HFFc6 (cell line): Measurements from ENCODE around the gene HCCS. TPM values are rescaled to one million over a fixed set of nuclear protein-coding genes. Genes with fewer than 3 reads are reported as not detected.

ENCODE experiments used
- DNase-seq: peaks from one replicate; pipeline ENCODE4 v3.0.0-alpha.2; 2018
- H3K27ac Mint-ChIP-seq: 2 replicates; pipeline ENCODE4 v1.8.0; 2020; ENCODE audit warnings: mild to moderate bottlenecking, mixed read lengths
- H3K27me3 Mint-ChIP-seq: 2 replicates; pipeline ENCODE4 v1.8.0; 2021; ENCODE audit warnings: mild to moderate bottlenecking, moderate library complexity, mixed read lengths; ENCODE audit not compliant: insufficient read depth
- H3K36me3 Mint-ChIP-seq: 2 replicates; pipeline ENCODE4 v1.8.0; 2021; ENCODE audit warnings: low read depth, mixed read lengths
- H3K4me1 Mint-ChIP-seq: 2 replicates; pipeline ENCODE4 v1.8.0; 2020; ENCODE audit warnings: low read depth, mixed read lengths
- H3K4me3 Mint-ChIP-seq: 2 replicates; pipeline ENCODE4 v1.8.0; 2020; ENCODE audit warnings: mild to moderate bottlenecking, moderate library complexity, mixed read lengths
- H3K9me3 Mint-ChIP-seq: 2 replicates; pipeline ENCODE4 v1.8.0; 2020; ENCODE audit warnings: mild to moderate bottlenecking, mixed read lengths
- total RNA-seq, 6 experiments: library from RNA; stranded (reverse); fragmentation: NEBNext Ultra II Directional; extraction: Animal tissue kit (Norgen Biotek cat#: 25700); gene quantifications; 2 replicates in 1 of 6; 3 replicates in 5 of 6; pipeline ENCODE4 v1.2.3, GENCODE V29; 2021
- TF ChIP-seq, protein P1 (sequence below): fragments of 200-600 bp; sonication (generic); IDR thresholded peaks from 2 replicates; pipeline ENCODE4 v1.5.0; 2021; ENCODE audit warnings: antibody characterized with exemption, mild to moderate bottlenecking

The HCCS gene
- total RNA-seq, 6 experiments from 2014 or later = 42.1 to 48.0 (median 44.8) TPM

DNA sequence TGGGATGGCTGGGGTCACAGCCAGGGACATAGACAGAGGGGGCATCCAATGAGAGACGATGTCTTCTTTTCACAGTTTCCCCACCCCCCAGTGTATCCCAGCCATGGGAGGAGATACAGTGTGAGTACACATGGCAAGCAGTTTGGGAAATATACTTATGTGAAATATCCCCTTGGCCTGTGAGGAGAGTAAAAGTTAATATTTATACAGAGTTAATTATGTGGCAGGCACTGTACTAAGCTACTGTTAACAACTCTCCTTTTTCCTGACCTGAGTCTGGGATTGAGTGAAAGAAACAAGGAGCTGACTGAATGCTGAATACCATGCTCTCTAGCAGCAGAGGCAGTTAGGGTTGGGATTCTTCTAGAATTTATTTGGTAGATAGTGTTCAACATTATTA lies 35.3 kb downstream of the HCCS start:
- TF ChIP-seq, protein P1, sequence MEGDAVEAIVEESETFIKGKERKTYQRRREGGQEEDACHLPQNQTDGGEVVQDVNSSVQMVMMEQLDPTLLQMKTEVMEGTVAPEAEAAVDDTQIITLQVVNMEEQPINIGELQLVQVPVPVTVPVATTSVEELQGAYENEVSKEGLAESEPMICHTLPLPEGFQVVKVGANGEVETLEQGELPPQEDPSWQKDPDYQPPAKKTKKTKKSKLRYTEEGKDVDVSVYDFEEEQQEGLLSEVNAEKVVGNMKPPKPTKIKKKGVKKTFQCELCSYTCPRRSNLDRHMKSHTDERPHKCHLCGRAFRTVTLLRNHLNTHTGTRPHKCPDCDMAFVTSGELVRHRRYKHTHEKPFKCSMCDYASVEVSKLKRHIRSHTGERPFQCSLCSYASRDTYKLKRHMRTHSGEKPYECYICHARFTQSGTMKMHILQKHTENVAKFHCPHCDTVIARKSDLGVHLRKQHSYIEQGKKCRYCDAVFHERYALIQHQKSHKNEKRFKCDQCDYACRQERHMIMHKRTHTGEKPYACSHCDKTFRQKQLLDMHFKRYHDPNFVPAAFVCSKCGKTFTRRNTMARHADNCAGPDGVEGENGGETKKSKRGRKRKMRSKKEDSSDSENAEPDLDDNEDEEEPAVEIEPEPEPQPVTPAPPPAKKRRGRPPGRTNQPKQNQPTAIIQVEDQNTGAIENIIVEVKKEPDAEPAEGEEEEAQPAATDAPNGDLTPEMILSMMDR = no peak
- Mint-ChIP-seq H3K27me3 (no peaks in the 10 kb centered on the region), H3K9me3 (no peaks in the 10 kb centered on the region), H3K36me3 (no peaks in the 10 kb centered on the region), H3K4me3 (no peak overlapping the region), H3K27ac (no peak overlapping the region), H3K4me1 (peaks cover 6% of the 10 kb centered on the region)
- no peak for DNase-seq

DNA sequence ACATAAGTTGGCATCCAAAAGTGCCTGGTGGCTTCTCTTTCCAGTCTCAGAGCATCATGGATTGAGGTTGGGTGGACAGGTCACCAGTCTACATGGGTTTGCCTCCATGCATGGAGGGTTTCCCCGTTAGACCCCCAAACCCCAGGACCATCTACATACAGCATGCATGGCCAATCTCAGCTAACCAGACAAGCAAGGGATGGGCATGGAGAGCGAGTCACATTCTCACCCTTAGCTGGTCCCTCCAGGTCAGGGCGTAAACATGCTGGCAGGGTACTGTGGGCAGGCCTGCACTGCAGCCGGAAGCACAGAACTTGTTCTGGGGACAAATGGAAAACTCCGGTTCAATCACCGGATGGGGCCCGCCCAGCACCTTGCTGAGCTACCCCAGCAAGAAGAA lies 37.3 kb downstream of the HCCS start:
- H3K27ac Mint-ChIP-seq = no peak overlapping the region
- no peak for DNase-seq
- no peaks in the 10 kb centered on the region for H3K27me3 Mint-ChIP-seq
- TF ChIP-seq, protein P1 = no peak
- H3K9me3 Mint-ChIP-seq = no peaks in the 10 kb centered on the region
- H3K4me3 Mint-ChIP-seq = no peak overlapping the region
- H3K36me3 Mint-ChIP-seq = no peaks in the 10 kb centered on the region
- H3K4me1 Mint-ChIP-seq = peaks cover 6% of the 10 kb centered on the region

DNA sequence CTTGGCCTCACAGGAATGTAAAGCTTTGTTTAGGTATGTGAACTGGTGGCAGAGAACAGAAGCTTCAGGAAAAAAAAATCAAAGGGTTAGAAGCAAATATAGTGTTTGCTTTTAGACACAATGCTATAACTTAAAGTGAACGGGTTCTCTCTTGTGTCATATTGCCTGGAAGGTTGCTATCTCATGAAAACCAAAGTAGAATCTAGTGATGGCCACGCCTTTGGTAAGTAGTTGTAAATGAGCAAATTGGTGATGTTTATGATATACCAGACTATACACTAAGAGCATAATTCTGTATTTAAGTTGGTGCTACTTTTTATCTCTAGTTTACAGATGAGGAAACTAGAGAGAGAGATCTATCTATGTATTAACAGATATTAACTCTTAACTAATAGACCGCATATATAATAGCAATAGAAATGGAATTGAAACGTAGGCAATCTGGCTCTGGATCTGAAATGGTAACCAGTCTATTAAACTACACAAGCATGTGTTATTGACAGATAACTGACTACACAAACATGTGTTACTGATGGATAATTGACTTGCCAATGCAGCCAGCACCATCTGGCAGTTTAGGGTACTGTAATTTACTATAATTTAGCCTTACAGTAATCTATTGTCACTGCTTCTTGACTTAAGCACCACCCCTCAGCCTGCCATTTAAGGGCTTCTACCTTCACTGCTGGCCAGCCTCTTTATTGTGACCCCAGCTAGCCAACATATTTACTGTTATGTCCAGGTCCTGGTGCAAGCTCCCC lies 40.8 kb downstream of the HCCS start:
- Mint-ChIP-seq H3K4me1 (no peaks in the 10 kb centered on the region), H3K27me3 (no peaks in the 10 kb centered on the region), H3K36me3 (no peaks in the 10 kb centered on the region), H3K9me3 (no peaks in the 10 kb centered on the region), H3K4me3 (no peak overlapping the region), H3K27ac (no peak overlapping the region)
- TF ChIP-seq, protein P1 = no peak
- DNase-seq = no peak

DNA sequence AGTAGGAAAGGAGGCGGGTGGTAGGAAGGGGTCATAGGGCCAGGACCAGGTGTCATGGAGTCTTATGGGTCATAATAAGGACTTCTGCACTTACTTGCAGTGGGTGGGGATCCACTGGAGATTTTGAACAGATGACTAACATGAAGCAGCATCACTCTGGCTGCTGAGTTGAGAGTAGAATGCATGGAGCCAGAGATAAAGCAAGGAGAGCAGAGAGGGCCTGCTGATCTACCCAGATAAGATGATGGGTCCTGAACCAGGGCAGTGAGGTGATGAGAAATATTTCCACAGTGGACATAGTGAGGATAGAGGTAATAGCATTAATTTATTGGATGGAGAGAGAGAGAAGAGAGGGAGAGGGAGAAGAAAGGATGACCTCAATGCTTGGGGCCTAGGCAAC lies 48.0 kb downstream of the HCCS start:
- no peak for DNase-seq
- no peaks in the 10 kb centered on the region for H3K4me1 Mint-ChIP-seq
- H3K27me3 Mint-ChIP-seq = peaks cover 2% of the 10 kb centered on the region

DNA sequence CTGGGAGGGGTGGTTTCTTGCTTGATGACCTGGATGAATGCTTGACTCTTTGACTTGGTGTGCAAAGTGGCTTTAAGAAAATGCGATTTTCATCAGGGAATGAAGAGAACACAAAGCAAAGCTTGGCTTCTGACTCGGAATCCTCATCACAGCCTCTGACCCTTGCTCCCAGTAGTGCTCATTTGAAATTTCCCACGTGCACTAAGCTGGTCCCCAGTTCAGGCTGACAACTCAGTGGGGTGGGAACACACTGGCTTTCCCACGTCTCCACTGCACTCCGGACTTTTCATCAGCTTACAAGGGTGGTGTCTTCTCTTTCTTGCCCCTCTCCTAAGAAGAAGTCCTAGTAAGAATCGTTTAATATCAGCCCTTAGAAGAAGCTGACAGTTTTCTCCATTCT lies 53.3 kb downstream of the HCCS start:
- H3K27ac Mint-ChIP-seq = no peak overlapping the region
- TF ChIP-seq, protein P1 = no peak
- peaks cover 2% of the 10 kb centered on the region for H3K27me3 Mint-ChIP-seq
- DNase-seq = no peak
- no peaks in the 10 kb centered on the region for H3K4me1 Mint-ChIP-seq
- no peaks in the 10 kb centered on the region for H3K9me3 Mint-ChIP-seq
- H3K36me3 Mint-ChIP-seq = no peaks in the 10 kb centered on the region
- H3K4me3 Mint-ChIP-seq = no peak overlapping the region

More for the DNA sequence above, 48.0 kb downstream of the HCCS start:
- Mint-ChIP-seq H3K36me3 (no peaks in the 10 kb centered on the region), H3K9me3 (no peaks in the 10 kb centered on the region), H3K27ac (no peak overlapping the region), H3K4me3 (no peak overlapping the region)
- TF ChIP-seq, protein P1 = no peak
